Smooth muscle cell (in vitro differentiated cells): Measurements from ENCODE around the gene ZC3H12D. TPM values are rescaled to one million over a fixed set of nuclear protein-coding genes. Genes with fewer than 3 reads are reported as not detected.

Source experiments
- DNase-seq: peaks from one replicate; lab custom pipeline; 2025; ENCODE audit not compliant: unreplicated experiment; lab: John Stamatoyannopoulos, UW
- H2AFZ ChIP-seq: fragments of 200-600 bp; sonication (generic); 2 replicates; pipeline ENCODE4 v1.6.0; 2016; ENCODE audit warnings: antibody characterized with exemption, low read depth, mild to moderate bottlenecking
- H3F3A ChIP-seq: fragments of 200-600 bp; sonication (generic); 2 replicates; pipeline ENCODE4 v1.6.0; 2017; ENCODE audit warnings: antibody characterized with exemption, low read depth
- H3K27ac ChIP-seq: fragments of 200-600 bp; sonication (generic); 2 replicates; pipeline ENCODE4 v1.5.1; 2016; ENCODE audit warnings: low read depth, mild to moderate bottlenecking
- H3K27me3 ChIP-seq: fragments of 200-600 bp; sonication (generic); 2 replicates; pipeline ENCODE4 v1.6.1; 2016; ENCODE audit warnings: low read depth, mild to moderate bottlenecking
- H3K36me3 ChIP-seq: fragments of 200-600 bp; sonication (generic); 2 replicates; pipeline ENCODE4 v1.5.1; 2016; ENCODE audit warnings: low read depth
- H3K4me1 ChIP-seq: fragments of 200-600 bp; sonication (generic); 2 replicates; pipeline ENCODE4 v1.5.1; 2016; ENCODE audit warnings: low read depth
- H3K4me2 ChIP-seq: fragments of 200-600 bp; sonication (generic); 2 replicates; pipeline ENCODE4 v1.6.0; 2016; ENCODE audit warnings: mild to moderate bottlenecking
- H3K4me3 ChIP-seq: fragments of 200-600 bp; sonication (generic); 2 replicates; pipeline ENCODE4 v1.5.1; 2016; ENCODE audit warnings: mild to moderate bottlenecking
- H3K79me2 ChIP-seq: fragments of 200-600 bp; sonication (generic); 2 replicates; pipeline ENCODE4 v1.6.0; 2016; ENCODE audit warnings: low read depth, mild to moderate bottlenecking
- H3K9ac ChIP-seq: fragments of 200-600 bp; sonication (generic); 2 replicates; pipeline ENCODE4 v1.6.0; 2016; ENCODE audit warnings: low read depth
- H3K9me3 ChIP-seq: fragments of 200-600 bp; sonication (generic); replicated peaks from 2 replicates; pipeline ENCODE4 v1.5.1; 2016; ENCODE audit warnings: low read depth
- H4K20me1 ChIP-seq: fragments of 200-600 bp; sonication (generic); 2 replicates; pipeline ENCODE4 v1.6.0; 2016; ENCODE audit warnings: low read depth
- CTCF ChIP-seq: fragments of 200-600 bp; sonication (generic); IDR thresholded peaks from 2 replicates; pipeline ENCODE4 v1.5.1; 2017; ENCODE audit warnings: borderline replicate concordance, mild to moderate bottlenecking, antibody characterized with exemption; ENCODE audit not compliant: insufficient read depth, poor library complexity, severe bottlenecking
- WGBS: methylation state at CpG from one replicate; pipeline ENCODE4 v1.1.7; 2016; ENCODE audit warnings: low lambda C conversion rate; 5-methylcytosine and 5-hydroxymethylcytosine counted together
- polyA plus RNA-seq: library from polyadenylated mRNA; unstranded; fragments of >200 nt; fragmentation: Nextera tagmentation; extraction: Ambion mirVana; gene quantifications from 2 replicates; pipeline ENCODE4 v1.2.1, GENCODE V29; 2016
- total RNA-seq: library from RNA; depleted of rRNA; stranded (reverse); fragments of >200 nt; gene quantifications from 2 replicates; pipeline ENCODE4 v1.2.3, GENCODE V29; 2014

The ZC3H12D gene
- total and polyA plus RNA-seq, 2 experiments from 2014 or later, result not detected

GRCh38 chr6:149431905-149432775 is 52.7 kb downstream of the ZC3H12D start:
- no peaks in the 10 kb centered on the region for H4K20me1 ChIP-seq
- no peaks in the 10 kb centered on the region for H3K36me3 ChIP-seq
- no peak overlapping the region for H3K9ac ChIP-seq
- TF ChIP-seq CTCF, result peak; percentile 85
- no peaks in the 10 kb centered on the region for H3K9me3 ChIP-seq
- peak; percentile 74 for DNase-seq
- no peaks in the 10 kb centered on the region for H3F3A ChIP-seq
- H3K4me3 ChIP-seq, result no peak overlapping the region
- H2AFZ ChIP-seq, result no peak overlapping the region
- H3K4me2 ChIP-seq, result peak overlapping the region; percentile 81
- H3K27ac ChIP-seq, result no peak overlapping the region
- H3K27me3 ChIP-seq, result no peaks in the 10 kb centered on the region
- H3K4me1 ChIP-seq, result no peaks in the 10 kb centered on the region
- WGBS, result 26% methylated on average over 19 of the region's 19 CpGs
- H3K79me2 ChIP-seq, result no peaks in the 10 kb centered on the region

- no peaks in the 10 kb centered on the region for H4K20me1 ChIP-seq
- DNase-seq, result no peak
- H3K4me2 ChIP-seq, result no peak overlapping the region
- H3K79me2 ChIP-seq, result no peaks in the 10 kb centered on the region
- no peaks in the 10 kb centered on the region for H3F3A ChIP-seq
- no peak overlapping the region for H3K27ac ChIP-seq
- no peaks in the 10 kb centered on the region for H3K27me3 ChIP-seq
- H3K9me3 ChIP-seq, result no peaks in the 10 kb centered on the region
- no peak for TF ChIP-seq CTCF
- H3K9ac ChIP-seq, result no peak overlapping the region
- WGBS, result 89% methylated on average over 26 of the region's 26 CpGs
- no peaks in the 10 kb centered on the region for H3K36me3 ChIP-seq
- H3K4me1 ChIP-seq, result no peaks in the 10 kb centered on the region
- no peak overlapping the region for H2AFZ ChIP-seq
- no peak overlapping the region for H3K4me3 ChIP-seq
Observed at GRCh38 chr6:149429427-149430360, 55.1 kb downstream of the ZC3H12D start.

GRCh38 chr6:149428606-149429005 is 56.2 kb downstream of the ZC3H12D start:
- Histone ChIP-seq H3K4me1 (peaks cover 7% of the 10 kb centered on the region), H3K9ac (no peak overlapping the region), H4K20me1 (no peaks in the 10 kb centered on the region), H3K36me3 (no peaks in the 10 kb centered on the region), H3F3A (no peaks in the 10 kb centered on the region), H3K9me3 (no peaks in the 10 kb centered on the region), H2AFZ (no peak overlapping the region), H3K27ac (no peak overlapping the region), H3K79me2 (no peaks in the 10 kb centered on the region), H3K4me3 (no peak overlapping the region), H3K4me2 (no peak overlapping the region), H3K27me3 (no peaks in the 10 kb centered on the region)
- no peak for DNase-seq
- TF ChIP-seq CTCF, result no peak
- WGBS, result 95% methylated on average over 4 of the region's 4 CpGs
